HUES6 (cell line): ENCODE measurements around the gene CRYGN.

Source experiments
- H3K27ac ChIP-seq: 2 replicates; pipeline ENCODE4 v1.7.0; 2013; ENCODE audit warnings: low read depth, mild to moderate bottlenecking, low read length, inconsistent platforms
- H3K27me3 ChIP-seq: 2 replicates; pipeline ENCODE4 v1.6.1; 2013; ENCODE audit warnings: low read length; ENCODE audit not compliant: control insufficient read depth, insufficient read depth
- H3K36me3 ChIP-seq: 2 replicates; pipeline ENCODE4 v1.6.1; 2013; ENCODE audit warnings: low read length; ENCODE audit not compliant: control insufficient read depth, insufficient read depth
- H3K4me1 ChIP-seq: 2 replicates; pipeline ENCODE4 v1.6.1; 2013; ENCODE audit warnings: low read length; ENCODE audit not compliant: control insufficient read depth, insufficient read depth
- H3K4me3 ChIP-seq: 2 replicates; pipeline ENCODE4 v1.5.1; 2013; ENCODE audit warnings: low read depth, low read length
- H3K9ac ChIP-seq: one replicate; pipeline ENCODE4 v1.6.1; 2013; ENCODE audit warnings: mild to moderate bottlenecking, low read length
- H3K9me3 ChIP-seq: 2 replicates; pipeline ENCODE4 v1.6.1; 2013; ENCODE audit warnings: low read depth, low read length; ENCODE audit not compliant: control insufficient read depth, insufficient read depth

The CRYGN gene

GRCh38 chr7:151393031-151393977 lies 46.6 kb downstream of the CRYGN start:
- no peak overlapping the region for H3K9ac ChIP-seq
- H3K27me3 ChIP-seq = no peaks in the 10 kb centered on the region
- no peak overlapping the region for H3K4me3 ChIP-seq
- H3K27ac ChIP-seq = no peak overlapping the region
- H3K36me3 ChIP-seq = peaks cover 5% of the 10 kb centered on the region
- no peaks in the 10 kb centered on the region for H3K9me3 ChIP-seq
- peaks cover 18% of the 10 kb centered on the region for H3K4me1 ChIP-seq

DNA sequence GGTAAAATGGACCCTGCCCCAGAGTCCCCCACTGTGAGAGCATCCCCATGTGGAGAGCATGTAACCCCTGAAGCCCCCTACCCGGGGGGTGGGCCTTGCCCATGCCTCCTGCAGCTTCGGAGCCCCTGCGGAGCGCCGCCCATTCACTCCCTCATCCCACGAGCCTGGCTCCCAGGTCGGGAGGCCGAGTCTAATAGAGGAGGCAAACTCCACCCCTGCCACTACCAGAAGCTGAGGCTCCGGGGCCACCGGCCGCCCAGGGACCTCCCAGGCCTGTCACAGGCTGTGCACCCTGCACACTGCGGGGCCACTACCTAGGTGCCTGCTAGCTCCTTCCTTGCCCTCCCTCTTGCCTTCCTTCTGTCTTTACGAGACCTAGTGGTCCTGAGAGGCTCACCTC lies 47.5 kb downstream of the CRYGN start:
- Histone ChIP-seq H3K9ac (no peak overlapping the region), H3K27me3 (no peaks in the 10 kb centered on the region), H3K36me3 (no peaks in the 10 kb centered on the region), H3K4me1 (peaks cover 18% of the 10 kb centered on the region), H3K9me3 (no peaks in the 10 kb centered on the region), H3K4me3 (no peak overlapping the region), H3K27ac (no peak overlapping the region)

DNA sequence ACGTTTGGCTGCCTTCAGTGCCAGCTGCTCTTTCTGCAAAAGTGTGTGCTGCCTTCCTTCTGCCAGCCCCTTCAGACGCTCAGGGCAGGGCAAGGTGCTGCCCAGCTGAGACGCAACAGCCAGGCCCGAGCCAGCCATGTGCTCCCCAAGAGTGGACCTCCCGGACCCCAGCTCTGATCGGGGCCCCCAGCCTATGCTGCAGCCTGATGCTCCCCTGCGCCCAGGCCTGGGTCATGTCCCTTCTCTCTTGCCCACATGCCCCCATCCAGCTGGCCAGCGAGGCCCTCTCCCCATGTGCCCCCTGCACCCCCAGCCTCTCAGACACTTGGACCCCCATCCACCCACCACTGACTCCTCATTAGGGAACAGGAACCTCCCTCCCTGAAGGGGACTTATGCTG lies 47.9 kb downstream of the CRYGN start:
- Histone ChIP-seq H3K4me1 (peaks cover 18% of the 10 kb centered on the region), H3K27me3 (no peaks in the 10 kb centered on the region), H3K4me3 (no peak overlapping the region), H3K9me3 (no peaks in the 10 kb centered on the region), H3K36me3 (no peaks in the 10 kb centered on the region), H3K9ac (no peak overlapping the region), H3K27ac (no peak overlapping the region)

DNA sequence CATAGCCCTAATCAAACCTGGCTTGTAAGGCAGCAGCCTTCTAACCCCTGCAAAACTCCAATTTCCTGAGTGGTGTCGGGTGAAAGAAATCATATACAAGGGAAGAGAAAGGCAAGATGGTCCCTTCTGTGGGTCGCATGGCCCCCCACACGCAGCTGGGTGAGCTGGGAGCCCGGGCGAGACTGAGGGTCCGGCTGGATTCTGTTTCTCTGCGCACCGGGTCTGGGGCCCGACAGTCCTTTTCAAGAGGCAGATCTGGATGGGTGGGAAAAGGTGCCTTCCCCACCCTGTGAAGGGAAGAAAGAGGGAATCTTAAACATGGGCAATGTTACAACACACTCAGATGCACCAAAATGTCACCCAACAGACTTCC lies 48.6 kb downstream of the CRYGN start:
- Histone ChIP-seq H3K27ac (no peak overlapping the region), H3K9ac (no peak overlapping the region), H3K9me3 (no peaks in the 10 kb centered on the region), H3K4me3 (no peak overlapping the region), H3K27me3 (no peaks in the 10 kb centered on the region), H3K4me1 (peaks cover 18% of the 10 kb centered on the region), H3K36me3 (no peaks in the 10 kb centered on the region)

GRCh38 chr7:151390598-151391357 lies 49.2 kb downstream of the CRYGN start:
- Histone ChIP-seq H3K4me3 (no peak overlapping the region), H3K36me3 (no peaks in the 10 kb centered on the region), H3K9me3 (no peaks in the 10 kb centered on the region), H3K4me1 (peaks cover 16% of the 10 kb centered on the region), H3K27me3 (no peaks in the 10 kb centered on the region), H3K9ac (no peak overlapping the region), H3K27ac (no peak overlapping the region)

DNA sequence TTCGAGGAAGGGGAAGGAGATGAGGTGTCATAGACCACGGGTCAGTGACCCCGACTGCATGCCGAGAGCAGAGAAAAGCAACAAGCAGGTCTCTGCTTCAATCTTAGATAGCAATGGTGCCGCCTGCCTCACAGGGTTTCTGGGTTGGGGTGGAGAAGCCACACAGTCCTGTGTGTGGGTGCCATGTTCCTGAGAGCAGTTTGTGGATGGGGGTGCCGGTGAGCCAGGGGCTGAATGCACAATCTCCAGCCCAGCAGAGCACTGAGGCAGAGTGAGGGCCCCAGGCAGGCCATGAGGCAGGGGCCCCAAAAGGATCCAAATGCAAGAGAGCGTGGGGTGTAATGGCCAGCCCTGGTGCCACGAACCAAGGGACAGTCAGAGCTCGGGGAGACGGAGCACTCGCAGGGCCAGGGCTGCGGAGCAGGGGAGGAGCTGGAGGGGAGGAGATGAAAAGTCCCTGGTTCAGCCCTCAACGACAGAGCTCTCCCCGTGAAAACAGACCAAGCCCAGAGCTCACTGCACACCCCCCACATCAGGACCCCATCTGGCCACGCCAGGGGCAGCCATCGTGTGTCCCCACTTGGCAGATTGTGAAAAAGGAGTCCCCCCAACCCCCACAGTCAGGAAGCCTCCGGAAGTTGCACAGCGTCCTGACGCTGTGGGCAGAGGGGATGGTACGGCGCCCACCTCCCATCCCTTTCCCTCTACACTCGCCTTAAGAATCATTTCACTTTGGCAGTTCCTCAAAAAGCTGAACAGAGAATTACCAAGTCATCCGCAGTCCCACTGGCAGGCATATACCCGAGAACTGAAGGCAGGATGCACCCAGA lies 50.0 kb downstream of the CRYGN start:
- no peaks in the 10 kb centered on the region for H3K9me3 ChIP-seq

GRCh38 chr7:151389096-151389767 lies 50.7 kb downstream of the CRYGN start:
- no peak overlapping the region for H3K27ac ChIP-seq
- peaks cover under 1% of the 10 kb centered on the region; the same call in 1 of the 2 replicates for H3K4me1 ChIP-seq
- H3K4me3 ChIP-seq = no peak overlapping the region
- H3K36me3 ChIP-seq = no peaks in the 10 kb centered on the region
- no peaks in the 10 kb centered on the region for H3K9me3 ChIP-seq
- peaks cover 10% of the 10 kb centered on the region; the same call in 1 of the 2 replicates for H3K27me3 ChIP-seq
- no peak overlapping the region for H3K9ac ChIP-seq

More for the DNA sequence above, 50.0 kb downstream of the CRYGN start:
- no peaks in the 10 kb centered on the region for H3K36me3 ChIP-seq
- H3K27me3 ChIP-seq = peaks cover 2% of the 10 kb centered on the region; the same call in 1 of the 2 replicates
- peaks cover 8% of the 10 kb centered on the region for H3K4me1 ChIP-seq
- no peak overlapping the region for H3K4me3 ChIP-seq
- H3K27ac ChIP-seq = no peak overlapping the region
- no peak overlapping the region for H3K9ac ChIP-seq

GRCh38 chr7:151388430-151388829 lies 51.5 kb downstream of the CRYGN start:
- H3K27me3 ChIP-seq = peaks cover 18% of the 10 kb centered on the region
- H3K4me1 ChIP-seq = no peaks in the 10 kb centered on the region
- no peak overlapping the region for H3K4me3 ChIP-seq

GRCh38 chr7:151388007-151388297 lies 52.0 kb downstream of the CRYGN start:
- Histone ChIP-seq H3K9me3 (no peaks in the 10 kb centered on the region), H3K27ac (no peak overlapping the region), H3K4me1 (no peaks in the 10 kb centered on the region), H3K27me3 (peaks cover 22% of the 10 kb centered on the region), H3K4me3 (no peak overlapping the region), H3K9ac (no peak overlapping the region), H3K36me3 (no peaks in the 10 kb centered on the region)

More at GRCh38 chr7:151388430-151388829, 51.5 kb downstream of the CRYGN start:
- H3K9me3 ChIP-seq = no peaks in the 10 kb centered on the region
- H3K36me3 ChIP-seq = no peaks in the 10 kb centered on the region
- H3K9ac ChIP-seq = no peak overlapping the region
- no peak overlapping the region for H3K27ac ChIP-seq

- Histone ChIP-seq H3K27me3 (peaks cover 28% of the 10 kb centered on the region), H3K36me3 (no peaks in the 10 kb centered on the region), H3K4me3 (no peak overlapping the region), H3K9me3 (no peaks in the 10 kb centered on the region), H3K9ac (no peak overlapping the region), H3K27ac (no peak overlapping the region), H3K4me1 (0 out of 2 replicates have a peak, but pooled peaks cover 2% of the 10 kb centered on the region)
These were observed 52.6 kb downstream of the CRYGN start for GRCh38 chr7:151387161-151388006.
